Panc1 (cell line): ENCODE data around the gene ARHGEF2. TPM values are rescaled to one million over a fixed set of nuclear protein-coding genes. Genes with fewer than 3 reads are reported as not detected.

Experiments used
- ATAC-seq: fragments of 200-7000 bp; cut with Tn5 transposase; 2 replicates; pipeline ENCODE4 v1.9.1; 2020; ENCODE audit warnings: mild to moderate bottlenecking, moderate library complexity
- BruUV-seq: library from RNA; stranded (reverse); fragments of 400-500 nt; replicated peaks from 2 replicates; lab custom pipeline; 2021; lab: Mats Ljungman, UMichigan
- CTCF ChIA-PET: fragments of 300-600 bp; sonication (Branson Sonifier 250); formaldehyde crosslinking; loops from one replicate; lab custom pipeline; 2022; ENCODE audit warnings: antibody characterized with exemption; lab: Charles Lee
- POLR2A ChIA-PET: fragments of 300-600 bp; sonication (Branson Sonifier 250); formaldehyde crosslinking; loops from one replicate; lab custom pipeline; 2022; ENCODE audit warnings: antibody characterized with exemption; lab: Charles Lee
- DNase-seq: peaks from one replicate; pipeline ENCODE4 v3.0.0-alpha.2; 2010; ENCODE audit warnings: low read depth, low spot score
- H3K27ac ChIP-seq: 2 replicates; pipeline ENCODE4 v1.5.1; 2011; ENCODE audit warnings: mild to moderate bottlenecking, low read length, inconsistent platforms
- H3K27me3 ChIP-seq: fragments of 200-500 bp; sonication (Bioruptor generic); 2 replicates; pipeline ENCODE4 v1.6.0; 2014; ENCODE audit warnings: low read length, inconsistent platforms; ENCODE audit not compliant: control insufficient read depth, insufficient read depth
- H3K36me3 ChIP-seq: fragments of 200-500 bp; sonication (Bioruptor generic); 2 replicates; pipeline ENCODE4 v1.5.1; 2014; ENCODE audit warnings: inconsistent platforms, mild to moderate bottlenecking, low read length, moderate library complexity; ENCODE audit not compliant: control insufficient read depth, insufficient read depth
- H3K4me1 ChIP-seq: 2 replicates; pipeline ENCODE4 v1.5.1; 2011; ENCODE audit warnings: inconsistent platforms, mild to moderate bottlenecking, low read length, moderate library complexity; ENCODE audit not compliant: control insufficient read depth, insufficient read depth
- H3K4me3 ChIP-seq, 2 experiments: 2 replicates each; pipeline ENCODE4 v1.5.1; 2011 to 2012; ENCODE audit warnings: low read depth in 2 of 2, low read length in 2 of 2, mild to moderate bottlenecking in 2 of 2, inconsistent platforms in 1 of 2, moderate library complexity in 1 of 2
- H3K9me3 ChIP-seq: fragments of 200-500 bp; sonication (Bioruptor generic); 2 replicates; pipeline ENCODE4 v1.5.1; 2014; ENCODE audit warnings: low read depth, mild to moderate bottlenecking, inconsistent platforms, low read length, moderate library complexity; ENCODE audit not compliant: control insufficient read depth, insufficient read depth
- POLR2AphosphoS5 ChIP-seq: IDR thresholded peaks from 2 replicates; pipeline ENCODE4 v1.6.1; 2012; ENCODE audit warnings: mild to moderate bottlenecking, low read depth, low read length, moderate library complexity
- SIN3A ChIP-seq: IDR thresholded peaks from 2 replicates; pipeline ENCODE4 v1.6.1; 2012; ENCODE audit warnings: low read depth, mild to moderate bottlenecking, low read length, moderate library complexity, borderline replicate concordance; ENCODE audit not compliant: insufficient read depth
- TCF7L2 ChIP-seq: IDR thresholded peaks from 2 replicates; pipeline ENCODE4 v1.6.1; 2011; ENCODE audit warnings: mild to moderate bottlenecking, low read depth, low read length, inconsistent platforms
- in situ Hi-C: cut with HindIII; loops from 2 replicates; pipeline ENCODE4 v1.10.0; 2016; ENCODE audit warnings: low sequenced_read_pairs, low pct_unique_long_range_greater_than_20kb
- intact Hi-C: fragments of 100-400 bp; cut with micrococcal nuclease; formaldehyde crosslinking; loops from one replicate; pipeline ENCODE4 v1.10.0; 2022; ENCODE audit not compliant: unreplicated experiment
- total RNA-seq: library from RNA; stranded (reverse); gene quantifications from one replicate; pipeline ENCODE4 v1.2.1, GENCODE V29; 2021; ENCODE audit not compliant: unreplicated experiment
- TF ChIP-seq, protein P1 (sequence below), 2 experiments: IDR thresholded peaks; 2 replicates each; pipeline ENCODE4 v1.6.1; 2011 to 2012; ENCODE audit warnings: low read depth in 2 of 2, control low read depth in 1 of 2, low read length in 1 of 2, mild to moderate bottlenecking in 1 of 2, moderate library complexity in 1 of 2; ENCODE audit not compliant: insufficient read depth in 1 of 2
- TF ChIP-seq, protein P2 (sequence below): fragments of 450-650 bp; IDR thresholded peaks from 2 replicates; pipeline ENCODE4 v1.5.1; 2017; ENCODE audit warnings: mild to moderate bottlenecking

Gene ARHGEF2
- total RNA-seq, 1 experiment from 2014 or later: 87.0 TPM

DNA sequence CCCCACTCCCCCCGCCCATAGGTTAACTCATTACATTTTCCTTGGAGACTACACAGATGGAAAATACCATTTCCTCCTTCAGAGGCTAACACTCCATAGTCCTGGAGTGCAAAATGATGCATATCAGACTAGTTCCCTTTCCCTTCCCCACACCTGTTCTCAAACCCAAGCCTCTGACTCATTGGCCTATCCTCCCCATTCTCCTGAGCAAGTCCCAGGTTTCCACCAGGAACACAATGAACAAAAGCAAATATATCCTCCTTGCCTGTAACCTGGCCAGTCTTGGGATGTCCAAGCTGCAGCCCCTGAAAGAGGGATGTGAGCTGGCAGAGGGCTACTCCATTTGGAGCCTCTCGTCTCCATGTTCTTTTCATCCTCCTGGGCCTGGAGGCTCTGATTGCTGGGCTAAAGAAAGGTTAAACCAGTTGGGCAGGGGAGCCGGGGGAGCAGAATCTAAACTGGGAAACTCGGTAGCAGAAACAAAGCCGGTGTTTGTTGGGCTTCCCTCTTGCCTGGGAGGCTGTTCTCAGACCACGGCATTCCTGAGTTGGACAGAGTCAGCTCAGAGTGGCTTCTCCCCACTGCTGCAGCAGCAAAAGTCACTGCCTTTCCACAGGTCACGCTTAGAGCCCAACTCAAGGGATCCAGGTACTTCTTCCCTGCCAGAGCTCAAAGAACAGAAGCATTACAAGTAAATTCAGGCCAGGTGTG, 28.5 kb upstream of the ARHGEF2 start:
- DNase-seq: no peak
- Histone ChIP-seq H3K36me3 (peaks cover 3% of the 10 kb centered on the region; the same call in 1 of the 2 replicates), H3K27me3 (no peaks in the 10 kb centered on the region), H3K27ac (no peak overlapping the region), H3K9me3 (no peaks in the 10 kb centered on the region), H3K4me3 (no peak overlapping the region), H3K4me1 (peaks cover 14% of the 10 kb centered on the region)
- peak; percentile 54 for ATAC-seq
- TF ChIP-seq, protein P1, sequence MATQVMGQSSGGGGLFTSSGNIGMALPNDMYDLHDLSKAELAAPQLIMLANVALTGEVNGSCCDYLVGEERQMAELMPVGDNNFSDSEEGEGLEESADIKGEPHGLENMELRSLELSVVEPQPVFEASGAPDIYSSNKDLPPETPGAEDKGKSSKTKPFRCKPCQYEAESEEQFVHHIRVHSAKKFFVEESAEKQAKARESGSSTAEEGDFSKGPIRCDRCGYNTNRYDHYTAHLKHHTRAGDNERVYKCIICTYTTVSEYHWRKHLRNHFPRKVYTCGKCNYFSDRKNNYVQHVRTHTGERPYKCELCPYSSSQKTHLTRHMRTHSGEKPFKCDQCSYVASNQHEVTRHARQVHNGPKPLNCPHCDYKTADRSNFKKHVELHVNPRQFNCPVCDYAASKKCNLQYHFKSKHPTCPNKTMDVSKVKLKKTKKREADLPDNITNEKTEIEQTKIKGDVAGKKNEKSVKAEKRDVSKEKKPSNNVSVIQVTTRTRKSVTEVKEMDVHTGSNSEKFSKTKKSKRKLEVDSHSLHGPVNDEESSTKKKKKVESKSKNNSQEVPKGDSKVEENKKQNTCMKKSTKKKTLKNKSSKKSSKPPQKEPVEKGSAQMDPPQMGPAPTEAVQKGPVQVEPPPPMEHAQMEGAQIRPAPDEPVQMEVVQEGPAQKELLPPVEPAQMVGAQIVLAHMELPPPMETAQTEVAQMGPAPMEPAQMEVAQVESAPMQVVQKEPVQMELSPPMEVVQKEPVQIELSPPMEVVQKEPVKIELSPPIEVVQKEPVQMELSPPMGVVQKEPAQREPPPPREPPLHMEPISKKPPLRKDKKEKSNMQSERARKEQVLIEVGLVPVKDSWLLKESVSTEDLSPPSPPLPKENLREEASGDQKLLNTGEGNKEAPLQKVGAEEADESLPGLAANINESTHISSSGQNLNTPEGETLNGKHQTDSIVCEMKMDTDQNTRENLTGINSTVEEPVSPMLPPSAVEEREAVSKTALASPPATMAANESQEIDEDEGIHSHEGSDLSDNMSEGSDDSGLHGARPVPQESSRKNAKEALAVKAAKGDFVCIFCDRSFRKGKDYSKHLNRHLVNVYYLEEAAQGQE (IDR thresholded peaks at IDR 0.05; ENCODE audit: insufficient read depth in 1 of 2, low read depth in 2 of 2, low read length in 1 of 2): 0 out of 4 replicates have a peak, but pooled peaks of 1 of the 2 experiments have one; percentile 11
- TF ChIP-seq, protein P2, sequence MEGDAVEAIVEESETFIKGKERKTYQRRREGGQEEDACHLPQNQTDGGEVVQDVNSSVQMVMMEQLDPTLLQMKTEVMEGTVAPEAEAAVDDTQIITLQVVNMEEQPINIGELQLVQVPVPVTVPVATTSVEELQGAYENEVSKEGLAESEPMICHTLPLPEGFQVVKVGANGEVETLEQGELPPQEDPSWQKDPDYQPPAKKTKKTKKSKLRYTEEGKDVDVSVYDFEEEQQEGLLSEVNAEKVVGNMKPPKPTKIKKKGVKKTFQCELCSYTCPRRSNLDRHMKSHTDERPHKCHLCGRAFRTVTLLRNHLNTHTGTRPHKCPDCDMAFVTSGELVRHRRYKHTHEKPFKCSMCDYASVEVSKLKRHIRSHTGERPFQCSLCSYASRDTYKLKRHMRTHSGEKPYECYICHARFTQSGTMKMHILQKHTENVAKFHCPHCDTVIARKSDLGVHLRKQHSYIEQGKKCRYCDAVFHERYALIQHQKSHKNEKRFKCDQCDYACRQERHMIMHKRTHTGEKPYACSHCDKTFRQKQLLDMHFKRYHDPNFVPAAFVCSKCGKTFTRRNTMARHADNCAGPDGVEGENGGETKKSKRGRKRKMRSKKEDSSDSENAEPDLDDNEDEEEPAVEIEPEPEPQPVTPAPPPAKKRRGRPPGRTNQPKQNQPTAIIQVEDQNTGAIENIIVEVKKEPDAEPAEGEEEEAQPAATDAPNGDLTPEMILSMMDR: no peak
- no peak for TF ChIP-seq SIN3A
- TF ChIP-seq POLR2AphosphoS5: no peak
- no peak for TF ChIP-seq TCF7L2
- in situ Hi-C loops: no loop called here
- BruUV-seq: no TSS peak
- intact Hi-C loops: no loop called here
- ChIA-PET POLR2A (no interaction called here), CTCF (no interaction called here)

DNA sequence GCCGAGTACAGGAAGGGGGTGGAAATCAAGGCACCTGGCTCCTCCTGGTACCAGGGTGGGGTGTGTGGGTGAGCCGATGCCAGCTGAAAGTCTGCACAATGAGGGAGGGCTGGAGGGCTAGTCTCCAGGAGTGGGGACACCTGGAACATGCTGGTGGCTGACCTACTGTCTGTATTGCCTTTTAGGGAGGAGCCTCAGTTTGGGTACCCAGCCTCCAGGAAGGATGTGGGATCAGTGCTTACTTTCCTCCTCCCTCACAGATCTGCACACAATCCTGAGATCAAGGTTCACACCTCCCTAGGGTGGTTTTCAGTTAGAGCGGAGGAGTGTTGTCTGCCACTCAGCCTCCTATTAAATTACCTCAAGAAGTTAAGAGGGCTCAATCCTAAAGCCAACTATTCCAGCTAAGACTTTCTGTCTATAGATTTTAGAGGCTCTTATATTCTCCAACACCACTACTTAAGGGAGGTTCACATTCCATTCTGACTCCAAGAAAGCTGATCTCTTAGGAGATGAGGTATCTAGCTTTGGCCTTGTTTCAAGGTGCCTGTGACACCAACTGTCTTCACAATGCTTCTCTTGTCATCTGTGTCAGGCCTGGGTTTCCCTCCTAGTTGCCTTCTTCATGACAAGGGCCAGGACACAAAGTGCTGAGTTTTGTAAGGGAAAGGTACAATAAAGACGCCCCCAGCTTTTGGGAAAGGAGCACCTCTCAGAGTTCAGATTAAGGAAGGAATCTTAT, 26.7 kb upstream of the ARHGEF2 start:
- ATAC-seq (peak; percentile 14; the same call in 1 of the 2 replicates), DNase-seq (no peak)
- ChIA-PET POLR2A (no interaction called here), CTCF (no interaction called here)
- no peaks in the 10 kb centered on the region for H3K36me3 ChIP-seq
- TF ChIP-seq TCF7L2 (no peak), POLR2AphosphoS5 (no peak), SIN3A (no peak)
- TF ChIP-seq, protein P1 (IDR thresholded peaks at IDR 0.05; ENCODE audit: insufficient read depth in 1 of 2, low read depth in 2 of 2, low read length in 1 of 2): no peak
- TF ChIP-seq, protein P2: no peak
- H3K9me3 ChIP-seq: no peaks in the 10 kb centered on the region
- H3K4me3 ChIP-seq: no peak overlapping the region
- in situ Hi-C loops (no loop called here), intact Hi-C loops (no loop called here)
- no TSS peak for BruUV-seq
- no peak overlapping the region for H3K27ac ChIP-seq
- peaks cover 25% of the 10 kb centered on the region for H3K4me1 ChIP-seq
- H3K27me3 ChIP-seq: no peaks in the 10 kb centered on the region
